Kidney epithelial cell (primary cell): ENCODE measurements around the gene KCNQ1. TPM values are rescaled to one million over a fixed set of nuclear protein-coding genes. Genes with fewer than 3 reads are reported as not detected.

Experiments used
- DNase-seq: peaks from one replicate; pipeline ENCODE4 v3.0.0-alpha.2; 2010; ENCODE audit warnings: low read depth
- H3K27me3 ChIP-seq: 2 replicates; pipeline ENCODE4 v1.6.0; 2011; ENCODE audit warnings: low read length; ENCODE audit not compliant: control insufficient read depth, insufficient read depth
- H3K36me3 ChIP-seq: 2 replicates; pipeline ENCODE4 v1.5.1; 2011; ENCODE audit warnings: low read length; ENCODE audit not compliant: control insufficient read depth, insufficient read depth
- H3K4me3 ChIP-seq: 2 replicates; pipeline ENCODE4 v1.5.1; 2011; ENCODE audit warnings: low read depth, mild to moderate bottlenecking, control low read depth, low read length
- total RNA-seq: library from RNA; depleted of rRNA; stranded (reverse); fragments of >200 nt; gene quantifications from 2 replicates; pipeline ENCODE4 v1.2.3, GENCODE V29; 2015
- TF ChIP-seq, protein P1 (sequence below): IDR thresholded peaks from 2 replicates; pipeline ENCODE4 v1.5.1; 2011; ENCODE audit warnings: mild to moderate bottlenecking, moderate library complexity, low read length, control low read depth, inconsistent platforms; ENCODE audit not compliant: insufficient read depth, poor library complexity, severe bottlenecking

KCNQ1 gene
- total RNA-seq, 1 donor from 2014 or later, result 2.3 TPM

DNA sequence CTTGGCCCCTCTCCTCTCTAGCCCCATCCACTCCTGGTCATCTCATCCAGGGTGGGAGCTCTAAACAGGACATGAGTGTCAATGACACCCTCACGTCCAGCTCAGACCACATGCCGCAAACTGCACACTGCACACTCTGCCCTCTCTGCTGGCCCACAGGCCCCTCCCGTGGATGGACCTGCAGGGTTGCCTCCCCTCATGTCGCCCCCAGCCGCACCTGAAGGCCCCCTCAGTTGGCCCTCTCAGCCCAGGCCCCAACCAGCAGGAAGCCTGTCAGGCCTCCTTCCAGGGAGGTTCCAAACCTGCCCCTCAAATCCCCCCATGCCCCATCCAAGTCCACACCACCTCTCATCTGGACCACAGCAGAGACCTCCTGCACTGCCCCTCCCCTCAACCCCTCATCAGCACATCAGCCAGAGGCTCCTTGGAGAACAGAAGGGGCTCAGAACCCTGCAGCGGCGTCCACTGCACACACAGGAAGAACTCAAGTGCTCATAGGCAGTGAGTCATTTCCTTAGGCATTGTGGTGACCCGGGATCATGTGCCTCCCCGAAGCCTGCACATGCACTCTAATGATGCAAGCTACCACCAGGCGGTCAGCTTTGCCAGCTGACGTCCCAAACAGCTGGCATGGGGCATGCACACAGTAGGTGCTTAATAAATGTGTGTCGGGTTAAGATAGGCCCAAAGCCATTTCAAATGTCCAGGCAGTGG, 453.7 kb downstream of the KCNQ1 start:
- TF ChIP-seq, protein P1, sequence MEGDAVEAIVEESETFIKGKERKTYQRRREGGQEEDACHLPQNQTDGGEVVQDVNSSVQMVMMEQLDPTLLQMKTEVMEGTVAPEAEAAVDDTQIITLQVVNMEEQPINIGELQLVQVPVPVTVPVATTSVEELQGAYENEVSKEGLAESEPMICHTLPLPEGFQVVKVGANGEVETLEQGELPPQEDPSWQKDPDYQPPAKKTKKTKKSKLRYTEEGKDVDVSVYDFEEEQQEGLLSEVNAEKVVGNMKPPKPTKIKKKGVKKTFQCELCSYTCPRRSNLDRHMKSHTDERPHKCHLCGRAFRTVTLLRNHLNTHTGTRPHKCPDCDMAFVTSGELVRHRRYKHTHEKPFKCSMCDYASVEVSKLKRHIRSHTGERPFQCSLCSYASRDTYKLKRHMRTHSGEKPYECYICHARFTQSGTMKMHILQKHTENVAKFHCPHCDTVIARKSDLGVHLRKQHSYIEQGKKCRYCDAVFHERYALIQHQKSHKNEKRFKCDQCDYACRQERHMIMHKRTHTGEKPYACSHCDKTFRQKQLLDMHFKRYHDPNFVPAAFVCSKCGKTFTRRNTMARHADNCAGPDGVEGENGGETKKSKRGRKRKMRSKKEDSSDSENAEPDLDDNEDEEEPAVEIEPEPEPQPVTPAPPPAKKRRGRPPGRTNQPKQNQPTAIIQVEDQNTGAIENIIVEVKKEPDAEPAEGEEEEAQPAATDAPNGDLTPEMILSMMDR, result no peak
- peak; percentile 70 for DNase-seq
- no peak overlapping the region for H3K4me3 ChIP-seq
- no peaks in the 10 kb centered on the region for H3K36me3 ChIP-seq
- no peaks in the 10 kb centered on the region for H3K27me3 ChIP-seq

Other genes with a start within 250 kb of the KCNQ1 start
- 0.21 TPM in 1 of 2 replicates, not detected in the other for gene ASCL2, start 174.4 kb upstream of the KCNQ1 start, total RNA-seq
- not detected in 2 replicates for gene C11orf21, start 143.1 kb upstream of the KCNQ1 start, total RNA-seq
- gene TSPAN32, start 143.0 kb upstream of the KCNQ1 start, total RNA-seq, result 0.46 TPM in 1 of 2 replicates, not detected in the other
- 216 and 263 TPM in 2 replicates for gene CD81, start 67.7 kb upstream of the KCNQ1 start, total RNA-seq
- gene TSSC4, start 44.3 kb upstream of the KCNQ1 start, total RNA-seq, result 62.0 and 73.2 TPM in 2 replicates
- not detected in 2 replicates for gene TRPM5, start 494 bp upstream of the KCNQ1 start, total RNA-seq